WTC11 (cell line): ENCODE data around the gene GRM1. TPM values are rescaled to one million over a fixed set of nuclear protein-coding genes. Genes with fewer than 3 reads are reported as not detected.
"Not testable (repeated sequence)": the region's sequence is repeated elsewhere in the genome, so short reads cannot be mapped to it uniquely, and the experiment has no call there.

Source experiments
- ATAC-seq: fragments of 200-7000 bp; cut with Tn5 transposase; 2 replicates; pipeline ENCODE4 v1.10.0; 2021; ENCODE audit warnings: mild to moderate bottlenecking, moderate library complexity
- CTCF ChIA-PET: fragments of 300-600 bp; sonication (Branson Sonifier 250); formaldehyde crosslinking; loops from one replicate; lab custom pipeline; 2021; ENCODE audit warnings: antibody characterized with exemption; lab: Charles Lee
- POLR2A ChIA-PET: fragments of 350-600 bp; sonication (Branson Sonifier 250); formaldehyde crosslinking; loops from one replicate; lab custom pipeline; 2021; ENCODE audit warnings: antibody characterized with exemption; lab: Charles Lee
- DNase-seq: peaks from one replicate; pipeline ENCODE4 v3.0.0; 2021; ENCODE audit warnings: low spot score
- H3K27ac Mint-ChIP-seq: 2 replicates; pipeline ENCODE4 v1.8.0; 2021; ENCODE audit warnings: mixed read lengths
- H3K27me3 Mint-ChIP-seq: 2 replicates; pipeline ENCODE4 v1.8.0; 2021; ENCODE audit warnings: low read depth, mild to moderate bottlenecking, moderate library complexity, mixed read lengths
- H3K36me3 Mint-ChIP-seq: 2 replicates; pipeline ENCODE4 v1.8.0; 2021; ENCODE audit warnings: mixed read lengths
- H3K4me1 Mint-ChIP-seq: 2 replicates; pipeline ENCODE4 v1.8.0; 2022; ENCODE audit warnings: mixed read lengths
- H3K4me3 Mint-ChIP-seq: 2 replicates; pipeline ENCODE4 v1.8.0; 2021; ENCODE audit warnings: mild to moderate bottlenecking, moderate library complexity, mixed read lengths
- H3K9me3 Mint-ChIP-seq: 2 replicates; pipeline ENCODE4 v1.8.0; 2021; ENCODE audit warnings: mixed read lengths
- ATF3 ChIP-seq: sonication (generic); formaldehyde crosslinking; conservative IDR thresholded peaks from 2 replicates; pipeline ENCODE4 v1.8.1; 2022; ENCODE audit warnings: mild to moderate bottlenecking, missing genetic modification reagents
- CBFB ChIP-seq: sonication (generic); formaldehyde crosslinking; IDR thresholded peaks from 2 replicates; pipeline ENCODE4 v1.8.1; 2022; ENCODE audit warnings: mild to moderate bottlenecking, low read depth, missing genetic modification reagents
- CREB1 ChIP-seq: sonication (generic); formaldehyde crosslinking; IDR thresholded peaks from 2 replicates; pipeline ENCODE4 v1.8.0; 2023; ENCODE audit warnings: mild to moderate bottlenecking, missing genetic modification reagents
- CREM ChIP-seq: sonication (generic); formaldehyde crosslinking; IDR thresholded peaks from 2 replicates; pipeline ENCODE4 v1.8.1; 2022; ENCODE audit warnings: mild to moderate bottlenecking, missing genetic modification reagents, moderate library complexity
- CTCF ChIP-seq: fragments of 200-600 bp; IDR thresholded peaks from 2 replicates; pipeline ENCODE4 v1.8.0; 2022; ENCODE audit warnings: antibody characterized with exemption
- E2F4 ChIP-seq: sonication (generic); formaldehyde crosslinking; IDR thresholded peaks from 2 replicates; pipeline ENCODE4 v1.8.1; 2022; ENCODE audit warnings: low read depth, mild to moderate bottlenecking, moderate library complexity, missing genetic modification reagents, borderline replicate concordance
- ETV6 ChIP-seq: sonication (generic); formaldehyde crosslinking; IDR thresholded peaks from 2 replicates; pipeline ENCODE4 v1.8.1; 2022; ENCODE audit warnings: mild to moderate bottlenecking, missing genetic modification reagents
- GRHL2 ChIP-seq: fragments of 250-450 bp; sonication (Bioruptor Pico); IDR thresholded peaks from 2 replicates; pipeline ENCODE4 v1.8.0; 2022; ENCODE audit warnings: mild to moderate bottlenecking, moderate library complexity; ENCODE audit not compliant: insufficient replicate concordance, severe bottlenecking
- MLX ChIP-seq: sonication (generic); formaldehyde crosslinking; IDR thresholded peaks from 2 replicates; pipeline ENCODE4 v1.8.1; 2023; ENCODE audit warnings: mild to moderate bottlenecking, missing genetic modification reagents, moderate library complexity
- MXD4 ChIP-seq: fragments of 250-450 bp; sonication (Bioruptor Pico); IDR thresholded peaks from 2 replicates; pipeline ENCODE4 v1.8.0; 2021; ENCODE audit warnings: mild to moderate bottlenecking, moderate library complexity, borderline replicate concordance
- NR2C2 ChIP-seq: sonication (generic); formaldehyde crosslinking; IDR thresholded peaks from 2 replicates; pipeline ENCODE4 v1.8.0; 2022; ENCODE audit warnings: mild to moderate bottlenecking, missing genetic modification reagents
- PRRX2 ChIP-seq: fragments of 250-450 bp; sonication (Bioruptor Pico); IDR thresholded peaks from 2 replicates; pipeline ENCODE4 v1.8.0; 2021; ENCODE audit warnings: mild to moderate bottlenecking
- RORB ChIP-seq: fragments of 250-450 bp; sonication (Bioruptor Pico); IDR thresholded peaks from 2 replicates; pipeline ENCODE4 v1.9.0; 2021; ENCODE audit warnings: mild to moderate bottlenecking
- SMAD3 ChIP-seq: sonication (generic); formaldehyde crosslinking; IDR thresholded peaks from 2 replicates; pipeline ENCODE4 v1.8.0; 2022; ENCODE audit warnings: missing genetic modification reagents, mild to moderate bottlenecking, borderline replicate concordance
- SOX15 ChIP-seq: fragments of 250-450 bp; sonication (Bioruptor Pico); IDR thresholded peaks from 2 replicates; pipeline ENCODE4 v1.9.0; 2021; ENCODE audit warnings: mild to moderate bottlenecking
- TEAD4 ChIP-seq: sonication (generic); formaldehyde crosslinking; IDR thresholded peaks from 2 replicates; pipeline ENCODE4 v1.8.0; 2022; ENCODE audit warnings: mild to moderate bottlenecking, missing genetic modification reagents
- ZBTB43 ChIP-seq: sonication (generic); formaldehyde crosslinking; IDR thresholded peaks from 2 replicates; pipeline ENCODE4 v1.8.1; 2023; ENCODE audit warnings: mild to moderate bottlenecking, missing genetic modification reagents
- ZNF121 ChIP-seq: sonication (generic); formaldehyde crosslinking; IDR thresholded peaks from 2 replicates; pipeline ENCODE4 v1.8.0; 2023; ENCODE audit warnings: missing genetic modification reagents
- ZNF317 ChIP-seq: sonication (generic); formaldehyde crosslinking; IDR thresholded peaks from 2 replicates; pipeline ENCODE4 v1.8.1; 2023; ENCODE audit warnings: low read depth, mild to moderate bottlenecking, moderate library complexity, missing genetic modification reagents, borderline replicate concordance
- total RNA-seq: library from RNA; stranded (reverse); gene quantifications from 3 replicates; pipeline ENCODE4 v1.2.3, GENCODE V29; 2021
- TF ChIP-seq, protein P1 (sequence below): fragments of 250-450 bp; sonication (Bioruptor Pico); IDR thresholded peaks from 2 replicates; pipeline ENCODE4 v1.9.0; 2021; ENCODE audit warnings: mild to moderate bottlenecking
- TF ChIP-seq, protein P2 (sequence below): sonication (generic); formaldehyde crosslinking; IDR thresholded peaks from 2 replicates; pipeline ENCODE4 v1.8.0; 2022; ENCODE audit warnings: mild to moderate bottlenecking, missing genetic modification reagents
- TF ChIP-seq, protein P3 (sequence below): fragments of 250-450 bp; sonication (Bioruptor Pico); IDR thresholded peaks from 2 replicates; pipeline ENCODE4 v1.9.0; 2021; ENCODE audit warnings: mild to moderate bottlenecking

The GRM1 gene
- total RNA-seq, 1 experiment from 2014 or later, result 0.46 TPM

GRCh38 chr6:146240807-146241206 lies 211.9 kb downstream of the GRM1 start:
- H3K27me3 Mint-ChIP-seq, result no peaks in the 10 kb centered on the region
- TF ChIP-seq, protein P1, sequence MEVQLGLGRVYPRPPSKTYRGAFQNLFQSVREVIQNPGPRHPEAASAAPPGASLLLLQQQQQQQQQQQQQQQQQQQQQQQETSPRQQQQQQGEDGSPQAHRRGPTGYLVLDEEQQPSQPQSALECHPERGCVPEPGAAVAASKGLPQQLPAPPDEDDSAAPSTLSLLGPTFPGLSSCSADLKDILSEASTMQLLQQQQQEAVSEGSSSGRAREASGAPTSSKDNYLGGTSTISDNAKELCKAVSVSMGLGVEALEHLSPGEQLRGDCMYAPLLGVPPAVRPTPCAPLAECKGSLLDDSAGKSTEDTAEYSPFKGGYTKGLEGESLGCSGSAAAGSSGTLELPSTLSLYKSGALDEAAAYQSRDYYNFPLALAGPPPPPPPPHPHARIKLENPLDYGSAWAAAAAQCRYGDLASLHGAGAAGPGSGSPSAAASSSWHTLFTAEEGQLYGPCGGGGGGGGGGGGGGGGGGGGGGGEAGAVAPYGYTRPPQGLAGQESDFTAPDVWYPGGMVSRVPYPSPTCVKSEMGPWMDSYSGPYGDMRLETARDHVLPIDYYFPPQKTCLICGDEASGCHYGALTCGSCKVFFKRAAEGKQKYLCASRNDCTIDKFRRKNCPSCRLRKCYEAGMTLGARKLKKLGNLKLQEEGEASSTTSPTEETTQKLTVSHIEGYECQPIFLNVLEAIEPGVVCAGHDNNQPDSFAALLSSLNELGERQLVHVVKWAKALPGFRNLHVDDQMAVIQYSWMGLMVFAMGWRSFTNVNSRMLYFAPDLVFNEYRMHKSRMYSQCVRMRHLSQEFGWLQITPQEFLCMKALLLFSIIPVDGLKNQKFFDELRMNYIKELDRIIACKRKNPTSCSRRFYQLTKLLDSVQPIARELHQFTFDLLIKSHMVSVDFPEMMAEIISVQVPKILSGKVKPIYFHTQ (CRISPR knock-in tag), result no peak
- TF ChIP-seq, protein P2, sequence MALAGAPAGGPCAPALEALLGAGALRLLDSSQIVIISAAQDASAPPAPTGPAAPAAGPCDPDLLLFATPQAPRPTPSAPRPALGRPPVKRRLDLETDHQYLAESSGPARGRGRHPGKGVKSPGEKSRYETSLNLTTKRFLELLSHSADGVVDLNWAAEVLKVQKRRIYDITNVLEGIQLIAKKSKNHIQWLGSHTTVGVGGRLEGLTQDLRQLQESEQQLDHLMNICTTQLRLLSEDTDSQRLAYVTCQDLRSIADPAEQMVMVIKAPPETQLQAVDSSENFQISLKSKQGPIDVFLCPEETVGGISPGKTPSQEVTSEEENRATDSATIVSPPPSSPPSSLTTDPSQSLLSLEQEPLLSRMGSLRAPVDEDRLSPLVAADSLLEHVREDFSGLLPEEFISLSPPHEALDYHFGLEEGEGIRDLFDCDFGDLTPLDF, result no peak
- no peak for TF ChIP-seq CTCF
- no peak for TF ChIP-seq MXD4 (CRISPR knock-in tag)
- no peak for TF ChIP-seq MLX
- TF ChIP-seq SMAD3 (CRISPR knock-in tag), result no peak
- no peak for TF ChIP-seq CBFB (CRISPR knock-in tag)
- TF ChIP-seq RORB (CRISPR knock-in tag), result no peak
- no peak for TF ChIP-seq CREM (CRISPR knock-in tag)
- TF ChIP-seq CREB1 (CRISPR knock-in tag), result no peak
- TF ChIP-seq NR2C2 (CRISPR knock-in tag), result no peak
- TF ChIP-seq, all 79 proteins: peak for 0
- DNase-seq, result no peak
- CTCF ChIA-PET, result no interaction called here
- Mint-ChIP-seq H3K27ac (no peak overlapping the region), H3K4me1 (no peaks in the 10 kb centered on the region), H3K4me3 (no peak overlapping the region), H3K36me3 (peaks cover 14% of the 10 kb centered on the region), H3K9me3 (peaks cover 25% of the 10 kb centered on the region)
- no peak for ATAC-seq
- POLR2A ChIA-PET, result no interaction called here

- H3K27ac Mint-ChIP-seq, POLR2A ChIA-PET, H3K4me1 Mint-ChIP-seq, CTCF ChIA-PET, H3K4me3 Mint-ChIP-seq, ATAC-seq, H3K27me3 Mint-ChIP-seq, DNase-seq: not testable (repeated sequence)
- Mint-ChIP-seq H3K9me3 (peaks cover 32% of the 10 kb centered on the region), H3K36me3 (peaks cover 14% of the 10 kb centered on the region)
Observed at GRCh38 chr6:146243646-146244045, 214.8 kb downstream of the GRM1 start.

DNA sequence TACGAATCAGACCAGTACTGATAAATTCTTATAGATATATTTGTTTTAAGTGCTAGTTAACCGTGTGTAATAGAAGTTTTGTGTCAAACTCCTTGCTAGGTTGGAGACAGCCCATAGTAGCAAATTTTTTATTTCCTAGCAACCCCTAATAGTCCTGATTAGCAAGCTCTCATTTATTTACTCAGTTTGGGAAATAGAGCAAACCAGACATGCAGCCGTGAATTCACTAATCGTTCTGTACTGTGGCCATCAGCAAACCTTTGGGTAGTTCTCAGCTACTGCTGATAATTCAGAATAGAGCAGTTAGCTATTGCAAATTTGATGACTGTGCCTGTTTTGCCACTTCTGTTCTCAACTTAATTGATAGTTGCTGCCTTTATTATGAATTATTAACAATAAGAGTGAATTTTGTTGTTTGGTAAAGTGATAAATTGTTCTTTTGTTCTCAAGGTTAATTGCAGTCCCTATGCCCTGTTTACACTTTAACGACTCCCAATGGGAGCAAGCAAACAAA lies 215.8 kb downstream of the GRM1 start:
- Mint-ChIP-seq H3K4me3 (no peak overlapping the region), H3K9me3 (peaks cover 40% of the 10 kb centered on the region), H3K27me3 (no peaks in the 10 kb centered on the region), H3K27ac (no peak overlapping the region), H3K36me3 (peaks cover 14% of the 10 kb centered on the region), H3K4me1 (no peaks in the 10 kb centered on the region)
- CTCF ChIA-PET, result no interaction called here
- POLR2A ChIA-PET, result no interaction called here
- DNase-seq (no peak), ATAC-seq (no peak)
- TF ChIP-seq ZNF317 (CRISPR knock-in tag) (no peak), ETV6 (CRISPR knock-in tag) (no peak), GRHL2 (CRISPR knock-in tag) (no peak), SOX15 (no peak), MLX (no peak), ZNF121 (CRISPR knock-in tag) (no peak), PRRX2 (CRISPR knock-in tag) (no peak), ZBTB43 (CRISPR knock-in tag) (no peak), TEAD4 (CRISPR knock-in tag) (no peak), ATF3 (no peak), E2F4 (CRISPR knock-in tag) (no peak)
- TF ChIP-seq, protein P3, sequence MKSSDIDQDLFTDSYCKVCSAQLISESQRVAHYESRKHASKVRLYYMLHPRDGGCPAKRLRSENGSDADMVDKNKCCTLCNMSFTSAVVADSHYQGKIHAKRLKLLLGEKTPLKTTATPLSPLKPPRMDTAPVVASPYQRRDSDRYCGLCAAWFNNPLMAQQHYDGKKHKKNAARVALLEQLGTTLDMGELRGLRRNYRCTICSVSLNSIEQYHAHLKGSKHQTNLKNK (CRISPR knock-in tag), result no peak
